Fibroblast of skin of left biceps (primary cell): Measurements from ENCODE around the gene FAR2.
A peak's percentile ranks its signal among the peaks of the same experiment; 100 is the strongest.
"Not testable (repeated sequence)": the region's sequence is repeated elsewhere in the genome, so short reads cannot be mapped to it uniquely, and the experiment has no call there.

Experiments
- DNase-seq, 2 experiments: peaks; one replicate each; pipeline ENCODE4 v3.0.0-alpha.2; 2013; ENCODE audit warnings: low read depth in 2 of 2

The FAR2 gene

GRCh38 chr12:29278673-29279420 lies 129.8 kb downstream of the FAR2 start:
- DNase-seq = no peak

GRCh38 chr12:29281371-29282005 lies 132.4 kb downstream of the FAR2 start:
- DNase-seq = no peak

- no peak for DNase-seq
These were observed 133.1 kb downstream of the FAR2 start for GRCh38 chr12:29282031-29282816.

GRCh38 chr12:29283969-29284700 lies 135.1 kb downstream of the FAR2 start:
- DNase-seq = no peak

- DNase-seq = peak; percentile 60 to 66
These were observed 137.2 kb downstream of the FAR2 start for GRCh38 chr12:29286081-29286790.

GRCh38 chr12:29287622-29288021 lies 138.5 kb downstream of the FAR2 start:
- DNase-seq = no peak

- DNase-seq = no peak
These were observed 139.0 kb downstream of the FAR2 start for GRCh38 chr12:29288031-29288430.

- not testable (repeated sequence) for DNase-seq
These were observed 141.4 kb downstream of the FAR2 start for GRCh38 chr12:29290475-29290874.

GRCh38 chr12:29291226-29291625 lies 142.1 kb downstream of the FAR2 start:
- no peak for DNase-seq

- no peak for DNase-seq
These were observed 150.6 kb downstream of the FAR2 start for GRCh38 chr12:29299633-29300032.

GRCh38 chr12:29301114-29301513 lies 152.0 kb downstream of the FAR2 start:
- DNase-seq = no peak

- DNase-seq = no peak
These were observed 155.3 kb downstream of the FAR2 start for GRCh38 chr12:29304388-29304787.

- DNase-seq = no peak
These were observed 157.2 kb downstream of the FAR2 start for GRCh38 chr12:29306266-29306665.

- no peak for DNase-seq
These were observed 157.6 kb downstream of the FAR2 start for GRCh38 chr12:29306682-29307081.

- no peak for DNase-seq
These were observed 160.3 kb downstream of the FAR2 start for GRCh38 chr12:29309320-29309902.

- no peak for DNase-seq
These were observed 161.8 kb downstream of the FAR2 start for GRCh38 chr12:29310899-29311298.

- DNase-seq = no peak
These were observed 165.3 kb downstream of the FAR2 start for GRCh38 chr12:29314416-29314815.

- no peak for DNase-seq
These were observed 167.7 kb downstream of the FAR2 start for GRCh38 chr12:29316752-29317151.

GRCh38 chr12:29317556-29318363 lies 168.7 kb downstream of the FAR2 start:
- no peak for DNase-seq
